Retinal pigment epithelial cell (primary cell): ENCODE measurements around the gene SYTL4.

Experiments used
- DNase-seq: peaks from one replicate; pipeline ENCODE4 v3.0.0-alpha.2; 2010; ENCODE audit warnings: low read depth
- H3K4me3 ChIP-seq: 2 replicates; pipeline ENCODE4 v1.5.1; 2011; ENCODE audit warnings: mild to moderate bottlenecking, low read length, control low read depth, moderate library complexity
- TF ChIP-seq, protein P1 (sequence below): conservative IDR thresholded peaks from 2 replicates; pipeline ENCODE4 v1.5.1; 2011; ENCODE audit warnings: low read depth, low read length, control low read depth, inconsistent platforms

Gene SYTL4

DNA sequence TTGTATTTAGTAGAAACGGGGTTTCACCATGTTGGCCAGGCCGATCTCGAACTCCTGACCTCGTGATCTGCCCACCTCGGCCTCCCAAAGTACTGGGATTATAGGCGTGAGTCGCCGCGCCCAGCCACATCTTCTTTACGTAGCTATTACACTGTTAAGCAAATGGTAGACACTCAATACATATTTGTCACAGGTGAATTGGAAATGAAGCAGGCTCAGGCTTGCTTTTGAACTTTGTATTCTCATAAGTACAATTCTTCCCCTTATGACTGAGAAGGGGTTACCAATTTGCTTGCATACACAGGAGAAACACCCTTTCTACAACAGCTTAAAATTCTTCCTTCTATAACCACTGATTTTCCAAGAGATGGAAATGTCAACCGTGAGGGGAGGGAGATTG lies 88.7 kb downstream of the SYTL4 start:
- TF ChIP-seq, protein P1, sequence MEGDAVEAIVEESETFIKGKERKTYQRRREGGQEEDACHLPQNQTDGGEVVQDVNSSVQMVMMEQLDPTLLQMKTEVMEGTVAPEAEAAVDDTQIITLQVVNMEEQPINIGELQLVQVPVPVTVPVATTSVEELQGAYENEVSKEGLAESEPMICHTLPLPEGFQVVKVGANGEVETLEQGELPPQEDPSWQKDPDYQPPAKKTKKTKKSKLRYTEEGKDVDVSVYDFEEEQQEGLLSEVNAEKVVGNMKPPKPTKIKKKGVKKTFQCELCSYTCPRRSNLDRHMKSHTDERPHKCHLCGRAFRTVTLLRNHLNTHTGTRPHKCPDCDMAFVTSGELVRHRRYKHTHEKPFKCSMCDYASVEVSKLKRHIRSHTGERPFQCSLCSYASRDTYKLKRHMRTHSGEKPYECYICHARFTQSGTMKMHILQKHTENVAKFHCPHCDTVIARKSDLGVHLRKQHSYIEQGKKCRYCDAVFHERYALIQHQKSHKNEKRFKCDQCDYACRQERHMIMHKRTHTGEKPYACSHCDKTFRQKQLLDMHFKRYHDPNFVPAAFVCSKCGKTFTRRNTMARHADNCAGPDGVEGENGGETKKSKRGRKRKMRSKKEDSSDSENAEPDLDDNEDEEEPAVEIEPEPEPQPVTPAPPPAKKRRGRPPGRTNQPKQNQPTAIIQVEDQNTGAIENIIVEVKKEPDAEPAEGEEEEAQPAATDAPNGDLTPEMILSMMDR = no peak
- no peak for DNase-seq
- no peak overlapping the region for H3K4me3 ChIP-seq

GRCh38 chrX:100642290-100642689 lies 89.6 kb downstream of the SYTL4 start:
- TF ChIP-seq, protein P1 = no peak

GRCh38 chrX:100636321-100636991 lies 95.5 kb downstream of the SYTL4 start, which contains the start of gene TSPAN6:
TSS of gene TSPAN6 (minus strand) at chrX:100636806. CDS start at chrX:100636694, 112 bp downstream.
- TF ChIP-seq, protein P1 = peak; percentile 55
- peak within 1 kb of the TSS; percentile 77 for H3K4me3 ChIP-seq
- DNase-seq = peak; percentile 50

More at GRCh38 chrX:100642290-100642689, 89.6 kb downstream of the SYTL4 start:
- no peak for DNase-seq
- no peak overlapping the region for H3K4me3 ChIP-seq

DNA sequence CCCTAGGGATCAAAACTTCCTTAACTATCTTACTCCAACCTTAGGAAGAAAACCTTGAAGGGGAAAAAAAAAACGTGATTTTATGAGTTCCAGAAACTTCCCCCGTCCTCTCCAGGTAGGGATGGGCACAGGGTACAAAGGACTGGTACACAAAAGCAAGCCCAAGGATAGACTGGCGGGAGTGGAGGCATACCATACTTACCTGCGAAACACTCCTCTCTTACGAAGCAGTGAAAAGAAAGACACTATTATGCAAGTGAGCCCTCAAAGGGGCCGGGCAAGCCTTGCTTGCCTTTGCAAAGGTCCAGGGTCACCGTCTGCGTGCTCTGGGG lies 96.0 kb downstream of the SYTL4 start:
- TF ChIP-seq, protein P1 = no peak
- peak overlapping the region; percentile 77 for H3K4me3 ChIP-seq
- no peak for DNase-seq

- peak overlapping the region; percentile 77 for H3K4me3 ChIP-seq
- TF ChIP-seq, protein P1 = no peak
- no peak for DNase-seq
These were observed 96.9 kb downstream of the SYTL4 start for GRCh38 chrX:100635040-100635439.

- no peak for DNase-seq
- TF ChIP-seq, protein P1 = no peak
These were observed 105.9 kb downstream of the SYTL4 start for GRCh38 chrX:100625985-100626491.

More at GRCh38 chrX:100625985-100626491, 105.9 kb downstream of the SYTL4 start:
- no peak overlapping the region for H3K4me3 ChIP-seq
